Activated CD8-positive, alpha-beta T cell treated with anti-CD3 and anti-CD28 coated beads, Interleukin-2, amount 10 ng/mL, durations not matched to agents 7 days and 5 days (primary cell): ENCODE results near the gene BACH2. TPM values are rescaled to one million over a fixed set of nuclear protein-coding genes. Genes with fewer than 3 reads are reported as not detected.

Experiments
- ATAC-seq: fragments of 150-1000 bp; cut with Tn5 transposase; one replicate; pipeline ENCODE4 v1.10.0; 2021; ENCODE audit warnings: moderate library complexity
- CTCF ChIA-PET: fragments of 350-600 bp; sonication (Branson Sonifier 250); formaldehyde crosslinking; loops from one replicate; lab custom pipeline; 2021; ENCODE audit warnings: antibody characterized with exemption; lab: Charles Lee
- POLR2A ChIA-PET: fragments of 350-600 bp; sonication (Branson Sonifier 250); formaldehyde crosslinking; loops from one replicate; lab custom pipeline; 2021; ENCODE audit warnings: antibody characterized with exemption; lab: Charles Lee
- DNase-seq: peaks from one replicate; pipeline ENCODE4 v3.0.0-alpha.2; 2020
- H3K27ac Mint-ChIP-seq: one replicate; pipeline ENCODE4 v1.8.0; 2021; ENCODE audit warnings: mild to moderate bottlenecking, mixed read lengths
- H3K27me3 Mint-ChIP-seq: one replicate; pipeline ENCODE4 v1.8.0; 2021; ENCODE audit warnings: low read depth, mixed read lengths
- H3K36me3 Mint-ChIP-seq: one replicate; pipeline ENCODE4 v1.8.0; 2021; ENCODE audit warnings: low read depth, mixed read lengths
- H3K4me1 Mint-ChIP-seq: one replicate; pipeline ENCODE4 v1.8.0; 2021; ENCODE audit warnings: low read depth, mixed read lengths
- H3K4me3 Mint-ChIP-seq: one replicate; pipeline ENCODE4 v1.8.0; 2021; ENCODE audit warnings: mild to moderate bottlenecking, mixed read lengths
- H3K9me3 Mint-ChIP-seq: one replicate; pipeline ENCODE4 v1.8.0; 2022; ENCODE audit warnings: mixed read lengths; ENCODE audit not compliant: insufficient read depth
- total RNA-seq, 2 experiments: library from RNA; stranded (reverse); gene quantifications; one replicate each; pipeline ENCODE4 v1.2.3, GENCODE V29; 2021

The BACH2 gene
- total RNA-seq, 2 experiments from 2014 or later, result 61.3 to 70.9 TPM

- ChIA-PET POLR2A (interaction anchor here (0.6 to 1.4 kb wide), 2 partner anchors 9 to 286 kb away, joined by 3 to 4 read pairs; no protein-coding TSS in a partner anchor), CTCF (interaction anchor here (0.9 to 1.3 kb wide), 4 partner anchors 9 to 290 kb away, joined by 3 to 7 read pairs (median 4); no protein-coding TSS in a partner anchor)
- no peak for DNase-seq
- ATAC-seq, result no peak
- peaks cover 60% of the 10 kb centered on the region for H3K36me3 Mint-ChIP-seq
- no peaks in the 10 kb centered on the region for H3K27me3 Mint-ChIP-seq
- H3K9me3 Mint-ChIP-seq, result no peaks in the 10 kb centered on the region
- peaks cover 60% of the 10 kb centered on the region for H3K4me1 Mint-ChIP-seq
- H3K27ac Mint-ChIP-seq, result no peak overlapping the region
- no peak overlapping the region for H3K4me3 Mint-ChIP-seq
Observed at GRCh38 chr6:89987830-89988229, 308.8 kb downstream of the BACH2 start.

DNA sequence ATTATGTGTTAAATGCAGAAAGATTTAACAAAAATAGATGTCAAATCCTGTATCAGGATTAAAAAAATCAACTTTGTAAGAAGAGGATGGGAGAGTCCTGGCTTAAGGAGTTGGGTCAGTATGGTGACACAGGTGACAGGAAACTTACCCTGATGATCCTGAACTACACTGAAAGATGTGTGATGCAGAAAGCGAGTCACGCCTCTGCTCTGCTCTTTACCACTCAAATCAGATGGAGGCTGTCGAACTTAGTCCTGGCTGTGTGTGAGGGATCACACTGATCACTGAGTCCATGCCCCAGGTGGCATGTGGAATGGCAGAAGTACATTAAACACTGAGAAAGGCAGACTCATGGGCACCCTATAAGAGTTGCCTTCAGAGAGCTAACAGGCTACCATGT is 309.5 kb downstream of the BACH2 start:
- H3K27ac Mint-ChIP-seq, result peak overlapping the region; percentile 5
- DNase-seq (no peak), ATAC-seq (no peak)
- peaks cover 61% of the 10 kb centered on the region for H3K4me1 Mint-ChIP-seq
- H3K9me3 Mint-ChIP-seq, result no peaks in the 10 kb centered on the region
- CTCF ChIA-PET, result interaction anchor here (2.2 kb wide), 1 partner anchor 46 kb away, joined by 9 read pairs; no protein-coding TSS in a partner anchor
- no peaks in the 10 kb centered on the region for H3K27me3 Mint-ChIP-seq
- POLR2A ChIA-PET, result no interaction called here
- peaks cover 58% of the 10 kb centered on the region for H3K36me3 Mint-ChIP-seq
- no peak overlapping the region for H3K4me3 Mint-ChIP-seq

- DNase-seq (no peak), ATAC-seq (no peak)
- Mint-ChIP-seq H3K9me3 (no peaks in the 10 kb centered on the region), H3K27me3 (no peaks in the 10 kb centered on the region), H3K36me3 (peaks cover 56% of the 10 kb centered on the region), H3K4me3 (no peak overlapping the region), H3K27ac (peak overlapping the region; percentile 27), H3K4me1 (peaks cover 66% of the 10 kb centered on the region)
- CTCF ChIA-PET, result interaction anchor here (0.7 to 2.2 kb wide), 2 partner anchors 13 to 46 kb away, joined by 3 to 9 read pairs; no protein-coding TSS in a partner anchor
- POLR2A ChIA-PET, result interaction anchor here (0.6 kb wide), 1 partner anchor 637 kb away, joined by 3 read pairs; no protein-coding TSS in a partner anchor
Observed at GRCh38 chr6:89986650-89987074, 310.0 kb downstream of the BACH2 start.

- Mint-ChIP-seq H3K9me3 (no peaks in the 10 kb centered on the region), H3K27ac (peak overlapping the region; percentile 32), H3K36me3 (peaks cover 56% of the 10 kb centered on the region), H3K4me1 (peaks cover 68% of the 10 kb centered on the region), H3K27me3 (no peaks in the 10 kb centered on the region), H3K4me3 (no peak overlapping the region)
- POLR2A ChIA-PET, result interaction anchor here (0.6 to 1.0 kb wide), 2 partner anchors 10 to 636 kb away, joined by 3 read pairs; no protein-coding TSS in a partner anchor
- ATAC-seq (no peak), DNase-seq (no peak)
- CTCF ChIA-PET, result interaction anchor here (0.7 to 2.2 kb wide), 3 partner anchors 14 to 45 kb away, joined by 3 to 9 read pairs (median 3); no protein-coding TSS in a partner anchor
Observed at GRCh38 chr6:89985751-89986493, 310.7 kb downstream of the BACH2 start.

DNA sequence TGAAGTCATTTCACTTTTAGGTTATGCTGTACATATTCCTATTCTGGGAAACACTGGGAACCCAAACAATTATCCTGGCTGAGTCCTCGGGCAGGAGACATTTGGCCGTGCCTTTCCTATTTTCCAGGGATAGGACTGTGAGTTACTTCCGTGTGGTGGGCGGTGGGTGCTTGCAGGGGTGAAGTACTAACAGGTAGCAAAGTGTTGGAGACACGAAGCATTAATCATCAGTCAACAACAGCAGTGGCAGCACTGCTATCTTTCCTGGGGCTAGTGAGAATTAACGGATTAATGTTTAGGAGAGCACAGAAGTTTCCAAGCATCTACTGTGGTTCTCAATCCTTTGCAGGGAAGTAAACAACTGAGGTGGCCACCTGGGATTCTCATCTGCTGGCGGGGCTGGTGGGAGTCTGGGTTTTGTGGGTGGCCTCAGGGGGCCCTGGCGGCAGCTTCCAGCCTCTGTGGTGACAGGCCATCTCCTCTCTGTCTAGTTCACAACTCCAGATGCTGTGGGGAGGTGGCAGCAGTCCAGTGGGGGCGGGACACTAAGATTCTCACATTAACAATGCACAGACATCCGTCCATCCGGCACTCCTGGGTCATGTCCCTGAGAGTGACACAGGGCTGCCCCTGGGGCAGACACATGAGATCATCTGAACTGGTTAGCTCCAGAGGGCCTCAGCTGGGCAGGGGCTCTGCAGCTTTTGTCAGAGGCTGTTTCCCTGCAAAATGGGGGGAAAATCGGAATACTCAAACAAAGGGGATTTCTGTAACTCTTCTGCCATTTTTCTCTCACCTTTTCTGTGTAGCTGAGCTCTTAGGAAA is 311.5 kb downstream of the BACH2 start:
- H3K4me3 Mint-ChIP-seq, result no peak overlapping the region
- no peaks in the 10 kb centered on the region for H3K9me3 Mint-ChIP-seq
- POLR2A ChIA-PET, result interaction anchor here (1.0 kb wide), 1 partner anchor 10 kb away, joined by 3 read pairs; no protein-coding TSS in a partner anchor
- ATAC-seq (no peak), DNase-seq (no peak)
- peaks cover 56% of the 10 kb centered on the region for H3K36me3 Mint-ChIP-seq
- H3K27me3 Mint-ChIP-seq, result no peaks in the 10 kb centered on the region
- CTCF ChIA-PET, result interaction anchor here (2.2 kb wide), 1 partner anchor 44 kb away, joined by 9 read pairs; no protein-coding TSS in a partner anchor
- H3K27ac Mint-ChIP-seq, result peak overlapping the region; percentile 35
- peaks cover 67% of the 10 kb centered on the region for H3K4me1 Mint-ChIP-seq

- Mint-ChIP-seq H3K27me3 (no peaks in the 10 kb centered on the region), H3K4me1 (peaks cover 39% of the 10 kb centered on the region), H3K27ac (peak overlapping the region; percentile 11), H3K4me3 (no peak overlapping the region), H3K9me3 (no peaks in the 10 kb centered on the region), H3K36me3 (peaks cover 30% of the 10 kb centered on the region)
- ChIA-PET CTCF (no interaction called here), POLR2A (no interaction called here)
- ATAC-seq (no peak), DNase-seq (no peak)
Observed at GRCh38 chr6:89980353-89980752, 316.3 kb downstream of the BACH2 start.

GRCh38 chr6:89979481-89980119 is 317.0 kb downstream of the BACH2 start:
- POLR2A ChIA-PET, result interaction anchor here (1.0 kb wide), 1 partner anchor 8 kb away, joined by 3 read pairs; no protein-coding TSS in a partner anchor
- Mint-ChIP-seq H3K27me3 (no peaks in the 10 kb centered on the region), H3K36me3 (peaks cover 31% of the 10 kb centered on the region), H3K27ac (no peak overlapping the region), H3K9me3 (no peaks in the 10 kb centered on the region), H3K4me3 (no peak overlapping the region), H3K4me1 (peaks cover 33% of the 10 kb centered on the region)
- DNase-seq (no peak), ATAC-seq (peak; percentile 25)
- CTCF ChIA-PET, result interaction anchor here (0.9 kb wide), 1 partner anchor 9 kb away, joined by 3 read pairs; no protein-coding TSS in a partner anchor

DNA sequence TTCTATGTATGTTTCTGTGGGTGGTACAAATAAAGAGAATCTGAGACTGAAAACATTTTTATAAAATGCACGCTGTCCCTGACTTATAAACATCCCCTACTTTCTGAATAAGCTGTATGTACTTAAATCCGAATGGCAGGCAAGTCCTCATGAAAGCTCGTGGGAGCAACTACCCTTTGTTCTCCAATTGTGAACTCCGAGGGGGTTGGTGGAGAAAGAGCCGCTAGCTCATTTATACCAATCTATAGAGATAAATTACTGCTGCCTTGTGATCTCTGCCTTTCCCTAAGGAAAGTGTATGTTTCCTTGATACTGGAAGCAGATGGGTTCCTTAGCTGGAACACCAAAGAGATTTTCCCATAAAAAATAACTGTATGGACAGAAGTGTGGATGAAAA is 317.9 kb downstream of the BACH2 start:
- DNase-seq, result no peak
- CTCF ChIA-PET, result interaction anchor here (0.9 to 1.6 kb wide), 3 partner anchors 9 to 132 kb away, joined by 3 read pairs; no protein-coding TSS in a partner anchor
- H3K36me3 Mint-ChIP-seq, result peaks cover 34% of the 10 kb centered on the region
- no peak for ATAC-seq
- peaks cover 38% of the 10 kb centered on the region for H3K4me1 Mint-ChIP-seq
- H3K4me3 Mint-ChIP-seq, result no peak overlapping the region
- POLR2A ChIA-PET, result interaction anchor here (1.0 kb wide), 1 partner anchor 9 kb away, joined by 3 read pairs; no protein-coding TSS in a partner anchor
- H3K27me3 Mint-ChIP-seq, result no peaks in the 10 kb centered on the region
- no peaks in the 10 kb centered on the region for H3K9me3 Mint-ChIP-seq
- no peak overlapping the region for H3K27ac Mint-ChIP-seq

DNA sequence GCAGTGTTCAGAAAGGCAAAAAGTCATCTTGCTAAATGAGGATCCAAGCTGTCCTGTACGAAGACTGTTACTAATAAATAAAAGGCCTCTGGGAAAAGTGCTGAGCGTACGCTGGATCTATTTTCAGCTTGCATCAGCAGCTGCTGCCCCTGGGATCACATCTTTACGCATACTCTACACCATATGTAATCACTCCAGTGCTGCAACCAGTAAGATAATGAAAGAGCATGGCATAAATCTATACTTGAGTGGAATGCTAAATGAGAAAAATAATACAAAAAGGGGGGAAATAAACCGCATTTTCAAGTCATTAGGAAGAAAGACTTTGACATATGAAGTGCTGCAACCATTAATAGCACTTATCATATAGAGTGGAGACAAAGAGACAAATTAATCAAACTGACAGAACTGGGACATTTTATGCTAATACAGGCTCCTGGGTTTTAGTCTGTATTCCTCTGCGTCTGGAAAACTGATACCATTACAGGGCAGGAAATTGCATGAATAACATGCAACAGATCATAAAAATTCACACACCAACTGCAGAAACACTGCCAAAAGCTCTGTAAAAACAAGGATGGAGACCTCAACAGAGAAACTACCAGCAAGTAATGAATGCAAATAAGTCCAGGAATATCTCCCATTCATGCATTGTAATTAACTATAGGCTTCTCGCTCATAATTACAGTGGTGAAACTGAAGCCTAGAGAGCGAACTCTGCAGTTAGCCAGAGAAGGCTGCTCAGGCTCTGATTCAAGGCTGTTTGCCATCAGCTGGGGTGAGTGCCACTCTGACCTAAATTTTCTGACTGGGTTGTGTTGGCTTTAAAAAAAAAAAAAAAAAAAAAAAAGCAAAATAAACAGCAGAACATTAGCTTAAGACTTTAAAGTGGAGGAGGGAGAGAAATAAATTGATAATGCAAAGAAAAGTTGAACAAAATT is 318.6 kb downstream of the BACH2 start:
- ChIA-PET POLR2A (interaction anchor here (1.0 kb wide), 1 partner anchor 10 kb away, joined by 3 read pairs; no protein-coding TSS in a partner anchor), CTCF (interaction anchor here (0.9 to 1.6 kb wide), 5 partner anchors 10 to 133 kb away, joined by 3 to 4 read pairs (median 3); no protein-coding TSS in a partner anchor)
- DNase-seq (no peak), ATAC-seq (no peak)
- peaks cover 39% of the 10 kb centered on the region for H3K36me3 Mint-ChIP-seq
- no peaks in the 10 kb centered on the region for H3K9me3 Mint-ChIP-seq
- peaks cover 44% of the 10 kb centered on the region for H3K4me1 Mint-ChIP-seq
- no peaks in the 10 kb centered on the region for H3K27me3 Mint-ChIP-seq
- no peak overlapping the region for H3K27ac Mint-ChIP-seq
- no peak overlapping the region for H3K4me3 Mint-ChIP-seq

- CTCF ChIA-PET, result interaction anchor here (1.0 kb wide), 1 partner anchor 32 kb away, joined by 3 read pairs; no protein-coding TSS in a partner anchor
- Mint-ChIP-seq H3K4me3 (no peak overlapping the region), H3K27me3 (no peaks in the 10 kb centered on the region), H3K36me3 (peaks cover 39% of the 10 kb centered on the region), H3K27ac (peak overlapping the region; percentile 21), H3K4me1 (peaks cover 35% of the 10 kb centered on the region), H3K9me3 (no peaks in the 10 kb centered on the region)
- DNase-seq, result no peak
- POLR2A ChIA-PET, result no interaction called here
- ATAC-seq, result no peak
Observed at GRCh38 chr6:89976694-89977020, 320.0 kb downstream of the BACH2 start.
